Hepatocyte (in vitro differentiated cells): ENCODE data around the gene OR2AK2.

Experiments
- CTCF ChIP-seq: fragments of 200-600 bp; sonication (generic); IDR thresholded peaks from 2 replicates; pipeline ENCODE4 v1.5.1; 2016; ENCODE audit warnings: antibody characterized with exemption, mild to moderate bottlenecking; ENCODE audit not compliant: poor library complexity
- EZH2 ChIP-seq: fragments of 200-600 bp; sonication (generic); IDR thresholded peaks from 2 replicates; pipeline ENCODE4 v1.6.1; 2016; ENCODE audit warnings: antibody characterized with exemption, mild to moderate bottlenecking, borderline replicate concordance
- EZH2phosphoT487 ChIP-seq: fragments of 200-600 bp; sonication (generic); IDR thresholded peaks from one replicate; pipeline ENCODE4 v1.6.1; 2018; ENCODE audit warnings: antibody characterized with exemption, mild to moderate bottlenecking, low read depth, moderate library complexity; ENCODE audit not compliant: unreplicated experiment, severe bottlenecking

DNA sequence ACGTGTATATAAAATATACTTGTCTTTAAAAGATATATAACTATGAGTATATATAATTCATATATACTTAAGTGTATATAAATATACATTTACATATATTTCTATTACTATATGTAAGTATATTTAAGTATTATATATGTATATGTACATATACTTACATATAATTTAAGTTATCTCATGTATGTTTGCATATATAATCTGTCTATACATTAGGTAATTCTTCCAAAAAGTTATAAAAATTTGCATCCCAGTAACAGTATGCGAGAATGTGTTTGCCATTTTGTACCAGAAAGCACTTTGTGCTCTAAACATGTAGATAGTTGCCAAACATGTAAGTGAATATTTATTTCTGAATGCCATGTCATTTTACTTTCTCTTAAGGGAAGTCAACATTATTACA is at the start of gene OR2AK2:
- TF ChIP-seq CTCF (no peak), EZH2 (no peak), EZH2phosphoT487 (no peak)
